CD4-positive, alpha-beta T cell treated with Interleukin-4 for 1 hour (primary cell): ENCODE measurements around the gene PSMD10.

Experiments used
- DNase-seq, 2 donors: peaks; one replicate each; pipeline ENCODE4 v3.0.0-alpha.2; 2020 to 2022

PSMD10 gene, protein sequence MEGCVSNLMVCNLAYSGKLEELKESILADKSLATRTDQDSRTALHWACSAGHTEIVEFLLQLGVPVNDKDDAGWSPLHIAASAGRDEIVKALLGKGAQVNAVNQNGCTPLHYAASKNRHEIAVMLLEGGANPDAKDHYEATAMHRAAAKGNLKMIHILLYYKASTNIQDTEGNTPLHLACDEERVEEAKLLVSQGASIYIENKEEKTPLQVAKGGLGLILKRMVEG

DNA sequence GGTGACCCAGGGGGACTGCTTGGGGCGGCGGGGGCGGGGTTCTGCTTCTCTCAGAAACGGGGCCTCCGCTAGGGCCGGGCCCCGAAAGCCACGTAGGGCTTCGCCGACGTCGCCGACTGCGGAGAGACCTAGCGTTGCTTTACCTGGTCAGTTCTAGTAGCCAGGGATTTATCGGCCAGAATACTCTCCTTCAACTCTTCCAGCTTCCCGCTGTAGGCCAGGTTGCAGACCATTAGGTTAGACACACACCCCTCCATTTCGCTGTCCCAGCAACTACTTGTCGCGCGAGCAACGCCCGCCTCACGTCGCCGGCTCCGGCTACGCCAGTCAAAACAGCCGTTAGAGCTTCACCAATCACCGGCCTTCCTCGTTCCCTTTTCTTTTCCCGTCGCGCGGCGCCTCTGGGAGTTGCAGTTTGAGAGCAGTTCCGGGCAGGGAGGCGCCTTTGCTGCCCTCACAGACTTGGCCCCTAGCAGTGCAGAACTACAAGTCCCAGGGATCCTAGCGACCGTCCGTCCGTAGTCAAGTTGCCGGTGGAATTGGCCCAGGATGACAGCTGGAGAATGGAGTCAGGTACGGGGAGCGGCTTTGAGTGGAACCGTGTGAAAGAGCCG is at the start of gene PSMD10, which contains the start of gene ATG4A:
Gene PSMD10, minus strand, starts transcription at position 279 of the 614 bp plus-strand sequence. Its CDS starts 22 bp downstream, at position 257.
Gene ATG4A, plus strand, starts transcription at position 515 of the 614 bp plus-strand sequence. Its CDS starts 49 bp downstream, at position 564.
- DNase-seq = peak; percentile 92

DNA sequence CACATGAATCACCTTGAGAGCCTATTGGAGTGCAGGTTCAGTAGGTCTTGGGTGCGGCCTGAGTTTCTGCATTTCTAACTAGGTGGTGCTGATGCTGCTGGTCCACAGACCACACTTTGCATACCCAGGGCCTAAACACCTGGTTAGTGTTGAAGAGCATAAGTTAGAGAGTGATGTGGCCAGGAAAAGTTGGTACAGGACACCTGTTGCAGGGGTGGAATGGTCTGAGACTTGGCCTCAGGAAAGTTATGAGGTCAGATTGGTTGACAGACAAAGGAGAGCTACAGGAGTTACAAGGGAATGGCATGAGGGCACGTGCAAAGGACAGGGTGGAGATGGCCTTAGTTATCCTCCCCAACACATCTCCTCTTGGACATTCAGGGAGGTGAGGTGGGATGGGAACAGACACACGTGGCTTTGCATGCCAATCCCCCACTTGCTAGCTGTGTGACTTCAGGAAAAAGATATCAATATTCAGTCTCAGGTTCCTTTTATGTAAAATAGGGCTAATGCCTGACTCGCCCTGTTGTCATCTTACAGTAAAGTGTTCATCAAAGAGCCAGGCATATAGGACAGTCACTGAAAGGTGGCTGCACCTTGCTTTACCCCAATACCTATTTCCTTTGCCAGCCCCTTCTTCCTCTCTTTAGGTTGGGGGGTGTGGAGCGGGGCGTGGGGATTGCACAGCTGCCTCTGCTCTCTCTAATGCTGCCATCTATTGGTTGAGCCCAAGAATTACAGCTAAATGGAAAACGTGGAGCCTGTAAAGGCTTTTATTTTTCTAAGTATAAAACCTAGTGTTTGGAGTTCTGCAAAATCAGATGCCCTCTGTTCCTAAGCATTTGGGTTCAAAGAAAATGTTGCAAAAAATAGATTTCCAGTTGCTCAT is 47.7 kb upstream of the PSMD10 start:
- DNase-seq = peak in 1 of 2 donors; percentile 4

DNA sequence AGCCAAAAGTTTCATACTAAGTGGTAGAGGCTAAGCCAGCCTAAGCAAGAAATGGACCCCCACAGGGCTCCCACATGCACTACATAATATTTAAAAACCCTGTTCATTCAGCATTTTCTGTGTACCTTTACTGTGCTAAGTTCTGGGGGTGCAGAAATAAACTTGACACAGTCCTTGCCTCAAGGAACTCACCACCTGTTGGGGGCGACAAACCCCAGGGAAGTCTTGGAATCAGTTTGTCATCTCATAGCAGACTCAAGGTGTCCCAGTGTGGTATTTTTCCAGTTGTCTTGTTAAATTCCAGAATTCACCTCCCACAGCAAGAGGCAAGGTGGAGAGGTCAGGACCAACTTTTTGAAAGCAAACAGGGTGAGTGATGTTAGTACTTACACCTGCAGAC is 43.4 kb upstream of the PSMD10 start:
- no peak for DNase-seq

DNA sequence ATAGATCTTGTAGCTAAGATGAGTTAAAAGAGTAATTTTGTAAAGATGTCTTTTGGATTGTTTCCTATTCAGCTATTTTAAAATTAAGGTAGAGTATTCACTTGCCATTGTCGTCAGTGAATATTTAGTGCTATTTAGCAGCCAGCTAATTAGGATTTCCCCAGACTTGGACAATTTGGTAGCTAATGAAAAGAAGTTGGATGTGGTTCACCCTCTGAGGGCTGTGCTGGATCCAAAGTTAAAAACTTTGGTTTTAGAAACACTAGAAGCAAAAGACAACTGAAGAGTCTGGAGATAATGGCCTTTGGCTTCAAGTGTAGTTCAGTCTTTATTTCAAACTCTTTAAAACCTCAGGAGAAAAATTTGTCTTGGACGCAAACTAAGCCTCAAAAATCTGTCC is 41.5 kb upstream of the PSMD10 start:
- DNase-seq = no peak

DNA sequence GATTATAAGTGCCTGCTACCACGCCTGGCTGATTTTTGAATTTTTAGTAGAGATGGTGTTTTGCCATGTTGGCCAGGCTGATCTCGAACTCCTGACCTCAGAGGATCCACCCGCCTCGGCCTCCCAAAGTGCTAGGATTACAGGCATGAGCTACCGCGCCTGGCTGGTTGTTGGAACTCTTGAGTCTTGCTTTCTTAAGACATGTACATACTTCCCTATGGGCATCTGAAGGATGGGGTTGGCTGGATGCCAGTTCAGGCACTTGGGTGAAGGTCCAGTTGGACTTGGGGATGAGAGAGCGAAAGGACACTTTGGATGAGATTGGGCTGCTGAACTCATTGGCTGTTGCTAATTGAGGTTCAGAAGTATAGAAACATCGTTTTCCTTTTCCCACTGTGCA is 40.7 kb upstream of the PSMD10 start:
- no peak for DNase-seq

DNA sequence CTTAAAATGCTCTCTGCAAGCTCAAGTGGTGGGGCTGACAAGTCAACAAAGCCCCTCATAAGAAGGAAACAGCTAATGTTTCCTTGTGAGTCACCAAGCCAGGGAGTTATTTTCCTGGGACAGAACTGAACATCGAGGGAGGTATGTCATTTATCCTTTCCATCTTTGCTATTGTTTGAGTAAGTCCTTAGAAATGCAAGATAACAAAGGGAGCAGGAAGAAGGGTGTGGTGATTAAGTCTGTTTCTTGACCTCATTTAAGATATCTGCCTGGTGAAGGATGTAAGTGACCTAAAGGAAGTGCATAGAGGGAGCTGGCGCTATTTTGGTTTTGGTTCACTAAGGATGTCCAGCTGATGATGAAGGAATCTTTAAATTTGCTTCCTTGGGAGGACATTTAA is 40.1 kb upstream of the PSMD10 start:
- DNase-seq = no peak

DNA sequence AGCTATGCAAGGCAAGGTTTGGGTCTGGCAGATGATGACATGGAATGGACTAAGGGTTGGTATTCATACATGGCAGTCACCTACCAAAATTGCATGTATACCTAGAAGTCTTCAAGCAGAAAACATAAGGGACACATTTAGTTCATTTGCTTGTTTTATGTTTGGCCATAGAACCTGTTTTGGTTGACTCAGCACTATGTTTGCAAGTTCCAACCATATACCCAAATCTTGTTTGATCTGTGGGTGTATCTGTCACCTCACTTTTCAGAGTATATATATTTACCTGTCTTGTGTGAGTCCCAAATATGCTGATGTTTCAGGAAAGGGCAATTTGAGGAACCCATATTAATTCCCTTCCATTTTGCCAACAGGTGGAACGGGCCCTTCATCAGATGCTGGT is 39.5 kb upstream of the PSMD10 start:
- DNase-seq = no peak

DNA sequence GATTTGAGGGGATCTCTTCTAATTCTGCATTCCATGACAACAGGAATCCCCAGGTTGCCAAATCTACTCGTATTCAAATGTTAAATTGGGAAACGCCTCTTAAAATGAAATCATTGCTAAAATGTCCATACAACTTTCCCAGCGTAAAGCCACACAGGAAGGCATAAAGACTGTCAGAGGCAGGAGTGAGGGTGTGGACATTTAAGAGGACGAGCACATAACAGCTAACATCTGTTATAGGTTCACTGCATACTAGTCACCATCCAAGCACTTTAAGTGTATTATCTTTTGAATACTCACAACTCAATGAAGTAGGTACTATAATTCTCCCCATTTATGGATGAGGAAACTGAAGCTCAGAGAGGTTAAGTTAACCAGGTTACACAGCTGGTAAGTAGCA is 35.8 kb upstream of the PSMD10 start:
- no peak for DNase-seq

DNA sequence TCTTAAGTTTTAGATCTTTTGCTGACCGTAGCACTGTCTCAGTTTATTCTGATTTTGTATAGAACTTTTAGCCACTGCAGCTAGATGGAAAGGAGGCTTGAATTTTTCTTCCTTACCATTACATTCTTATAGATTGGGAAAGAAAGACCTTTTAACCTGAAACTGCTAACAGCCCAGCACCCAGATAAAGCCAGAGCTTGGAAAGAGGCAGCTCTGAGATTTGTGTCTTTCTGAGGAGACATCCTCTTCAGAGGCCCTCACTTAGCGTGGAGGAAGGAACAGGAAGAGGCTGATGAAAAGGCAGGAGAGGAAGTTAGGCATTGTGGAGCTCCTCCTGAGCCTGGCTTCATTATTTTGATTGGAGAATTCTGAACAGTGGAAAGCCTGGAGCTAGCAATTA is 35.3 kb upstream of the PSMD10 start:
- DNase-seq = no peak

DNA sequence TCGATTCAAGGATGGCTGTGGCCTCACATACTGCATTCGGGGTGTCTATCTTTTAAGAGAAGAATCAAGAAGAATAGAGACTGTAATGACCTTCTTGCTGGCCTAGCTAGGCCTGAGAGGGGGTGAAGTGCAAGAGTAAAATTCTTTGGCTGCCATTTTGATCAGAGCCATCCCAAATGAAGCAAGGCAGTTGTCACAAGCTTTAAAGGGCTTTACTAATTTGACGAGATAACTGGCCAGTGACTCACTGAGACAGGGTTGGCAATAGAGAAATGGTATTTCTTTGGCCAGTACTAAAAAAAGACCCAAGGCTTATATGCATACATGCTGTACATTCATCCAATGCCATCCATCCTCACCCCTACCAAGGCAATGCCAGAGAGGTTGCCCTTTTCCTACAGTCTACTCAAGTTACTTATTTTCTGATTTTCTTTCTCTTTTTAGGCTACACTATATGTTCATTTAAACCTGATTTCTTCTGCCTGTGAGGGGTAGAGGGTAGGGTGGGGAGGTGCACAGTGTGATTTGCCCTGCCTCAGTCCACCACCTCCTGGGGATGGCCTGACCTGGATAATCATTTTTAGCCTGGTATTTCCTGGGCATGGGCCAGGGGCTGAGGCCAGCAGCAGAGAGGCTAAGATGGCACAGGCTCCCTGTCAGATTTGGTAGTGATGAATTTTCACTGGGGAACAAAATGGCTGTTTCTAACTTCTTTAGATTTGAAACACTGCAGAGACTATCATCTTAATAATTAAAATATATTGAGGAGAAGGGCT is 32.4 kb upstream of the PSMD10 start:
- no peak for DNase-seq

DNA sequence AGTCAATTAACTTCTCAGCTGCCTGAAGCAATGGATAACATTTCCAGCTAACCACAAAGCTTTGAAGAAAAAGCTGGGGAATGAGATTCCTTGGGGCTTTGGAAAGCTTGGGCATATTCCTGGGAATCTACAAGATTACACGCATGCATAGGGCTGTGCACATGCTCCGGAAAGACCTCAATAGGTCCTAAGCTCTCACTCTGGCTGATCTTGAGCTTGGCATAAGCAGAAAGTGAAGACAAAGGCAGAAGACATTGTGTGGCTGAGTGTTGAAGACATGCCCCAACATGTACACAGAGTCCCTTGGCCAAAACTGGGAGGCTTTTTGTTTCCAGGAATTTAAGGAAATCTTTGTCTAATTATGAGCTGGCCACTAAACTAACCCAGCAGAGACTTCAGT is 31.4 kb upstream of the PSMD10 start:
- DNase-seq = no peak

DNA sequence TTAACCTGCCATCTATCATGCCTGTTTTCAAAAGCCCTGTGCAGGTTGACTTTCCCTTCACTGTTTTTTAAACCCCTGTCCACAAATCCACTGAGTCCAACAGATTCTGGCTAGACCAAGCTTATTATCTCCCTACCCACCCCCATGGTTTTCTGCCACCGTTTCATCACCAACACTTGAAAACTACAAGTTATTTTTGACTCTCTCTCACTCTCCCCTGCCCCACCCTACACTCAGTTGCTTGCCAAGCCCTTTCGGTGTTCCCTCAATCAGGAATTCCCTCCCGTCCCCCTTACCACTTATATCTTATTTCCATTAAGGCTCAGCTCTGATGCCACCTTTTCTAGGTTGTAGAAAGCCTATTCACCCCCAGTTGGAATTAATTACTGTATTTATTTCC is 29.9 kb upstream of the PSMD10 start:
- DNase-seq = no peak

DNA sequence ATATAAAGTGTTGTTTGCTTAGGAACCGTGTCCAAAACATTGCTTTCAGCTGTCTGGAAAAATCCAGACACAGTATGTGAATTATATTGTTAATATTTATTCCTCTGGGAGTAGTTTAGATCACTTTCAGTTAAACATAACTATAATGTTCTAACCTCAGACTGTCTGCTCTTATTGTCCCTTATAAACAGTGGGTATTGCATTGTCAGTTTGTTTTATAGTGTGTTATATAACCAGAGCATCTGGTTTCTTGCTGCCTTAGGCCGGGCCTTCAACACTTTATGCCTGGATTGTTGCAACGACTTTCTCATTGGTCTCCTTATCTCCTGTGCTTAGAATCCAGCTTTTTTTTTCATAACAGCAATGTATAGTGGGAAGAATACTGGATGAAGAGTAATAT is 26.6 kb upstream of the PSMD10 start:
- DNase-seq = no peak

DNA sequence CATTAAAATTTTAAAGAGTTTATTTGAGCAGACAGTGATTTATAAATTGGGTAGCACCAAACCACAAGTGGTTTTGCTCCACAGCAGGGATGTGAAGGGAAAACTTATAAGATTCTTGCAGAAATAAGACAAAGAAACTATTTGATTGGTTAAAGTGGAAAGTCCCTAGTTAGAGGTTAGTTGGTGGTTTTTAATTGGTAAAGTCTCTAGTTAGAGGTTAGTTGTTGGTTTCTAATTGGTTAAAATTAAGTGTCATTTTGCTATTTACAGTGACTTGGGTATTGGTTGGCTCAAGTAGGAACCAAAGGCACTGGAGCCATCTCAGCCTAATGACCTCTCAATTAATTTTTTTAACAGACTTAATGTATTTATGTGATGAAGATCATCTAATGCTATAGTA is 23.2 kb upstream of the PSMD10 start:
- DNase-seq = no peak

DNA sequence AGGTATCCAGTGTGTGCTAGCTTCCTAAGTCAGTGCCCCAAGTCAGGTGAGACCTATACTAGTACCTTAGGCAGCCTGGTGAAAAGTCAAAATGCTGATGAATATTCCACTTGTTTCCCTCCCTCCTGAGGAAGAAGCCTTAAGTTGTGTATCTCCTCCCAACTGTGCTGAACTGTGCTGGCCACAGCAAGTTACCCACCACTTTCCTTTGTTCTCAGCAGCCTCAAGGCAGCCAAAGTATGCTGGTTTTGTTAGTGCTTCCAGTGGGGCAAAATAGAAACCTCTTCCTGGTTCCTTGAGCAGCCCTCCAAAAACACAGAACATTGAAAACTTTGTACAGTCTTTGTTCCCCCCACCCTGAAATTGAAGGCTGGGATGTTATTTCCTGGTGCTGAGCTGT is 14.1 kb upstream of the PSMD10 start:
- no peak for DNase-seq

DNA sequence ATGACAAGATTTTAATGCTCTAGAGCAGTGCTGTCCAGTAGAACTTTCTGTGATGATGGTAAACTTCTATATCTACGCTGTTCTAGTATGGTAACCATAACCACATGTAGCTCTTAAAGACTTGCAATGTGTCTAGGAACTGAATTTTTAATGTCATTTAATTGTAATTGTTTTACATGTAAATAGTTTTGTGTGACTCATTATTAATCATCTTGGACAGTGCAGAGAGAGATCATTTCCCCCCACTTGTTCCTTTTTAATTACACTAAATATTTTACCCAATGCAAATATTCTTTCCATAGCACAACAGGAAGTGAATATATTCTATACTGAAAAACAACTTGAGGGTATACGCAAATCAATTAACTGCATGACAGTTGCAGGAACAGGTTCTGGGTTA is 6.0 kb upstream of the PSMD10 start:
- DNase-seq = no peak

DNA sequence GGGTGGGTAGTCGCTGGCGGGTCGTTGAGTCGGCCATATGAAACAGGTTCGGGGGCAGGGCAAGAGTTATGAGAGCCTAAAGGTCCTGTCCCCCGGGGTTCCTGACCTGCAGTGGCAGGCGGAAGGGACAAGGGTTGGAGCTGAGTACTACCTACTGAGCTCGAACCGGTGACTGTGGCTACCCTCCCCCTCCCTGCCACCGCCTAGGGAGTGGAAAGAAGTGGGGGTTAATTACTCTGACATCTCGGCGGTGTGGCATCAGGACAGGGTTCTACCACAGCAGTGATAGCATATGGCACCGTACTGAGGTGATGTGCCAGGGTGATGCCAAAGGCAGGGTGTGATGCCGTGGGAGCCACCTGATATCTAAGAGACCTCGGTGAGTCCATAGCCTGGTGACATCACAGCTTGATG is 543 bp upstream of the PSMD10 start:
- DNase-seq = no peak

DNA sequence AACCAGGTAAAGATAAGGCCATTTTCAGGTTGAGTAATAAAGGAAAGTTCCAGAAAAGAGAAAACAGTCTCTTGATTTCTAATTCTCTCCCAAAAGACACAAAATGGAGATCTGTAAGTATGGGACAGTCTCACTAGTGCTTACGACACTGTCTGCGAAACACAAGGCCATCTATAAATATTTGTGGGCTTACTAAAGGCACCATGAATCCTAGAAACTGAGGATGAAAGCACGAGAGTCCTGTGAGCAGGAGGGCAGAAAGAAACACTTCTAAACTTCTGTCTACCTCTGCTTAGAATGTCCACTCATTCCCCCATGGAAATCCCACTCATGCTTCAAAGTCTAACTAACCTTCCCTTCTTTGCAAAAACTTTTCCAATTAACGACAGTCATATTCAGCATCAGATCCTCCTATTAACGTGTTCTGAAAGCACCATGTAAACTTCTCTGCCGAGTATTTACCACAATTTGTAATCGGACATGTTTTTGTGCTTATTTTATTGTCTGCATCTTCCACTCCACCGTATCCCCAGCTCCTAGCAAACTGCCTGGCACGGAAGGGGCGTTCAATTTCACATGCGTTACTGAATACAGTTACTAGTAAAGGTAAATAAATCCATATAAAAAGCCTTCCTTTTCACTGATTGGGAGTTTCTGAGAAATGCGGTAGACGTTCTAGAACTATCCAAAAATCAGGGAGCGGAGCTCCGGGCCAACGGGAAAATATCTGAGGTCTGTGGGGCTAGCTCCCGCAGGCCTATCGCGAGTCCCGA is 665 bp downstream of the PSMD10 start:
- peak in 1 of 2 donors; percentile 0 for DNase-seq

DNA sequence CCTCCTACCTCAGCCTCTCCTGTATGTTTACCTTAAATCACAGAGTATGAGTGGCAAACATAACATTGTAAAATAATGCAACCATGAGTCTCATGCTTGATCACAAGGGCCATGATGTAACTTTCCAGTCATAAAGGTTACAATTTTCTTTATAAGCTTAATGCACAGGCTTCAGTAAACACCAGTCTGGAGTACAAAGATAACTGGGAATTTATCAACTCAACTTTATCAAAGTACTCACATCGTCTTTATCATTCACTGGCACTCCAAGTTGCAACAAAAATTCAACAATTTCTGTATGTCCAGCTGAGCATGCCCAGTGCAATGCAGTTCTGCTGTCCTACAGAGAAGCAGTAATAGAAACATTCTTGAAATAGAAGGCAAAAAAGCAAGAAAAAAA is 2.8 kb downstream of the PSMD10 start:
- DNase-seq = no peak

DNA sequence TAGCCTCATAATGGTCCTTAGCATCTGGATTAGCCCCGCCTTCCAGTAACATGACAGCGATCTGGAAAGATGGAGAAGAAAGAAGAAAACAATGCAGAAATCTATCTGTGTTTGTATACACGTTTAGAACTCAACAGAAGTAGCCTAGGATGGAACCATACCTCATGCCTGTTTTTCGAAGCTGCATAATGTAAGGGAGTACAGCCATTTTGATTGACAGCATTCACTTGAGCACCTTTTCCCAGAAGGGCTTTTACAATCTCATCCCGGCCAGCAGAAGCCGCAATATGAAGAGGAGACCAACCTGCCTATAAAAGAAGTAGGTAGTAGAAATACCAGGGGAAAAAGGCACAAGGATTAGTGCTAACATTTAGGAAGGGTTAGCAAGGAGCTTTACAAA is 3.5 kb downstream of the PSMD10 start:
- DNase-seq = no peak

DNA sequence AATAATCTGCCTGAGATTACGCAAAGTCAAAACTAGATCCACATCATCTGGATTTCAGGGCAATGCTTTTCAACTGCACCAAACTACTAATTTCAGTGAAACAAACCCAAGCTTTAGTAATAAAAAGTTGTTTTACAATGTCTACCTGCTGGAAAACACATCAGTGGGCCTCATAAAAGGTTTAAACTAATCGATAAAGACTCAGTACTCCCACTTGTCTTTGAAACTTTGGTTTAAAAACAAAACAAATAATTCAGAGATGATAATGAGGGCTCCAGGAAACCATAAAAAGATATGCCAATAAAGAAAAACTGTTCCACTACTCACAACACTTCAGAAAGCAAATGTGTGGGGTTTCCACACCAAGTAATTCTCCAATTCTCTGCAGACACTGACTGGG is 10.2 kb downstream of the PSMD10 start:
- DNase-seq = no peak

DNA sequence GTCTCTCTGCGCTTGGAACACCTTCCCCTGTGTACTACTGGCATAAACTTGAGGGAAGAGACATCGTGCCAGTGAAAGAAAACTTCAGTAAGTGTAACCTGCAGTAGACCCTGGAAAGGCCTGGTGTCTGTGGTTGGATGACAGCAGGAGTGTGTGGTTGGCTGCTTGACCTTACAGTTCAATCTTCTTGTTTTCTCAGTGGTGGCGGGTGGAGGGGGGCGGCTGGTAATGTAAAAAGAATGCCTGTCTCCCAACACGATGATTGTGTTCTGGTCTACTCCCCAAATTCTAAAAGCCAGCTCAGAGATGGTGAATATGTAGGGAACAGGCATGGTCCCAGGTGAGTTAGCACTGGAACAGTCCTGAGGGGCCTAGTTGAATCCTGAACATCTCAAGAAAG is 18.6 kb downstream of the PSMD10 start:
- no peak for DNase-seq
